PC-9 (cell line): ENCODE data around the gene FOXR1. TPM values are rescaled to one million over a fixed set of nuclear protein-coding genes. Genes with fewer than 3 reads are reported as not detected.
A peak's percentile ranks its signal among the peaks of the same experiment; 100 is the strongest.

Source experiments
- BruUV-seq: library from RNA; stranded (reverse); fragments of 400-500 nt; replicated peaks from 2 replicates; lab custom pipeline; 2021; lab: Mats Ljungman, UMichigan
- CTCF ChIA-PET: fragments of 300-600 bp; sonication (Branson Sonifier 250); formaldehyde crosslinking; loops from one replicate; lab custom pipeline; 2022; ENCODE audit warnings: antibody characterized with exemption; lab: Charles Lee
- POLR2A ChIA-PET: fragments of 300-600 bp; sonication (Branson Sonifier 250); formaldehyde crosslinking; loops from one replicate; lab custom pipeline; 2022; ENCODE audit warnings: antibody characterized with exemption; ENCODE audit not compliant: unreplicated experiment; lab: Charles Lee
- DNase-seq, 2 experiments: peaks; one replicate each; pipeline versions ENCODE4 v3.0.0 to v3.0.0-alpha.2; 2015 to 2022; ENCODE audit warnings: mixed read lengths in 1 of 2
- H2AFZ ChIP-seq: fragments of 200-600 bp; sonication (generic); 2 replicates; pipeline ENCODE4 v1.8.1; 2017; ENCODE audit warnings: antibody characterized with exemption
- H3F3A ChIP-seq: fragments of 200-600 bp; sonication (generic); 2 replicates; pipeline ENCODE4 v1.8.1; 2017; ENCODE audit warnings: antibody characterized with exemption, mild to moderate bottlenecking, low read depth; ENCODE audit not compliant: insufficient read depth
- H3K27ac ChIP-seq: fragments of 200-600 bp; sonication (generic); 2 replicates; pipeline ENCODE4 v1.6.1; 2016; ENCODE audit warnings: mixed run types
- H3K27me3 ChIP-seq: fragments of 200-600 bp; sonication (generic); 2 replicates; pipeline ENCODE4 v1.6.1; 2016; ENCODE audit warnings: low read depth, mixed run types; ENCODE audit not compliant: insufficient read depth
- H3K36me3 ChIP-seq: fragments of 200-600 bp; sonication (generic); 2 replicates; pipeline ENCODE4 v1.6.1; 2016; ENCODE audit warnings: low read depth, mixed run types
- H3K4me1 ChIP-seq: fragments of 200-600 bp; sonication (generic); replicated peaks from 2 replicates; pipeline ENCODE4 v1.6.1; 2016; ENCODE audit warnings: mixed run types; ENCODE audit not compliant: insufficient read depth
- H3K4me2 ChIP-seq: fragments of 200-600 bp; sonication (generic); 2 replicates; pipeline ENCODE4 v1.6.1; 2017; ENCODE audit warnings: mixed run types
- H3K4me3 ChIP-seq: fragments of 200-600 bp; sonication (generic); 2 replicates; pipeline ENCODE4 v1.6.1; 2016; ENCODE audit warnings: mixed run types
- H3K79me2 ChIP-seq: fragments of 200-600 bp; sonication (generic); 2 replicates; pipeline ENCODE4 v1.6.1; 2017; ENCODE audit warnings: low read depth, mixed run types
- H3K9me2 ChIP-seq: fragments of 200-600 bp; sonication (generic); 2 replicates; pipeline ENCODE4 v1.8.1; 2017; ENCODE audit warnings: mild to moderate bottlenecking; ENCODE audit not compliant: insufficient read depth
- H3K9me3 ChIP-seq: fragments of 200-600 bp; sonication (generic); 2 replicates; pipeline ENCODE4 v1.8.1; 2016; ENCODE audit warnings: low read depth; ENCODE audit not compliant: insufficient read depth
- H4K20me1 ChIP-seq: fragments of 200-600 bp; sonication (generic); 2 replicates; pipeline ENCODE4 v1.8.1; 2017; ENCODE audit not compliant: insufficient read depth
- CTCF ChIP-seq: fragments of 200-600 bp; sonication (generic); conservative IDR thresholded peaks from 2 replicates; pipeline ENCODE4 v1.6.1; 2017; ENCODE audit warnings: mixed run types, antibody characterized with exemption, mild to moderate bottlenecking, moderate library complexity
- EZH2 ChIP-seq: fragments of 200-600 bp; sonication (generic); IDR thresholded peaks from 2 replicates; pipeline ENCODE4 v1.8.0; 2017; ENCODE audit warnings: antibody characterized with exemption, low read depth
- intact Hi-C: fragments of 100-400 bp; cut with micrococcal nuclease; formaldehyde crosslinking; loops from one replicate; pipeline ENCODE4 v1.10.0; 2022; ENCODE audit not compliant: unreplicated experiment
- total RNA-seq: library from RNA; stranded (reverse); gene quantifications from 2 replicates; pipeline ENCODE4 v1.2.3, GENCODE V29; 2021

FOXR1 gene
- total RNA-seq, 1 experiment from 2014 or later: not detected

DNA sequence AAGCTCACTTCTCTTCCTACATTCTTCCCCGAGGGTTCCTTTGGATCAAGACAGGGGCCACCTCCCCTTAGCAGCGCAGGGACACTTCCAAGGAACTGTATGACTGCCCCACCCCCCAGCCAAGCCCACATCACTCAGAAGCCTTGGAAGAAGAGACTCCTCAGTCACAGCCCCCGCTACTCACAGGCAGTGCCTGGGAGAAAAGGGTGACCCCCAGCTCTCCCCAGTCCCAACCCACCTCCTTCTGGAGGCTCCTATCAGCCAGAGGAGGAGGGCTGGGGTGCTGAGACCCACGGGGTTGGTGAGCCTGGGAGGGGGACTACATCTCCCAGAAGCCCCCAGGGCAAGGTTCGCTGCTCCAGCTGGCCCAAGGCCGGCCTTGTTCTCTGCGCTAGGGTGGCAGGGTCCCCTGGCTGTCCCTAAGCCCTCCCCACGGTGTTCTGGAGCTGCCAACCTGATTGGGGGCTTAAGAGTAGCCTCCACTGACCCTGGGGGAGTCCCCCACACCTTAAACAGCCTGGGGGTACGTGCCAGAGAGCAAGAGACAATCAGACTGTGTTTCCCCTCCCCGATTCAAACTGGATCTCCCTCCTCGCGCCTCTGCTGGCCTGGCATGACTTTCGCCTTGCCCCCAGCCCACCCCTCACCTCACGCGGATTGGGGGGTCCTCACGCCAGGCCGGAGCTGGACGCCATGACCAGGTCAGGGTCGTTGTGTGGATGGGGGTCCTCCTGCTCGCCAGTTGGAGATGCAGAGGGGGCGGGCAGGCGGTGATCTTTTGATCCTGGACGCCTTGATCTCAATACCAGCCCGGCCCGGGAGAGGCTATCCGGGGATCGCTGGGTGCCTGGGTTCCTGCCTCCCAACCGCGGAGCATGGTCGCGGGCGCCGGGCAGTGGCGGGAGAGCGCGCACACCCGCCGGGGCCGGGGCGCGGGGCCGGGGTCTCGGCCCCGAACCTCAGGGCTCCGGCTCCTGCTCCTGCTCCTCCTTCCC lies 46.7 kb upstream of the FOXR1 start:
- intact Hi-C loops: loop anchor here (5.0 kb wide), 1 partner anchor 412 kb away; no protein-coding TSS in a partner anchor
- TSS peak; percentile 25 for BruUV-seq

GRCh38 chr11:118927554-118928100 lies 43.9 kb upstream of the FOXR1 start:
- ChIA-PET CTCF (interaction anchor here (0.5 to 1.4 kb wide), 2 partner anchors 14 to 19 kb away, joined by 4 to 7 read pairs; no protein-coding TSS in a partner anchor), POLR2A (interaction anchor here (0.6 to 0.7 kb wide), 3 partner anchors 18 to 238 kb away, joined by 3 to 39 read pairs (median 4); no protein-coding TSS in a partner anchor)
- Histone ChIP-seq H3K4me3 (peak overlapping the region; percentile 84), H3K4me2 (peak overlapping the region; percentile 97), H3K36me3 (no peaks in the 10 kb centered on the region), H3K9me3 (no peaks in the 10 kb centered on the region), H3K27ac (peak overlapping the region; percentile 58), H3K27me3 (no peaks in the 10 kb centered on the region), H3K79me2 (peaks cover 44% of the 10 kb centered on the region), H3K4me1 (peaks cover 28% of the 10 kb centered on the region), H2AFZ (no peak overlapping the region), H3F3A (peaks cover 29% of the 10 kb centered on the region), H3K9me2 (no peaks in the 10 kb centered on the region), H4K20me1 (0 out of 2 replicates have a peak, but pooled peaks cover 19% of the 10 kb centered on the region)
- DNase-seq: no peak
- intact Hi-C loops: loop anchor here (1.0 to 5.0 kb wide), 8 partner anchors 20 to 410 kb away; partner anchors contain the start of genes DDX6, RPS25, TRAPPC4 and UPK2
- no peak for TF ChIP-seq EZH2
- no peak for TF ChIP-seq CTCF
- no TSS peak for BruUV-seq

More for the DNA sequence above, 46.7 kb upstream of the FOXR1 start:
- DNase-seq: no peak
- 0 out of 2 replicates have a peak, but pooled peaks cover 19% of the 10 kb centered on the region for H4K20me1 ChIP-seq
- H3K9me3 ChIP-seq: no peaks in the 10 kb centered on the region
- ChIA-PET CTCF (interaction anchor here (0.7 to 1.0 kb wide), 2 partner anchors 16 kb away, joined by 6 to 10 read pairs; no protein-coding TSS in a partner anchor), POLR2A (interaction anchor here (0.5 to 1.0 kb wide), 4 partner anchors 11 to 36 kb away, joined by 4 to 14 read pairs (median 8); no protein-coding TSS in a partner anchor)
- H3K9me2 ChIP-seq: no peaks in the 10 kb centered on the region
- H3K27me3 ChIP-seq: no peaks in the 10 kb centered on the region
- H3K36me3 ChIP-seq: no peaks in the 10 kb centered on the region
- TF ChIP-seq CTCF (no peak), EZH2 (no peak)
- H3K4me1 ChIP-seq: peaks cover 35% of the 10 kb centered on the region
- peaks cover 69% of the 10 kb centered on the region for H3K79me2 ChIP-seq
- peak overlapping the region; percentile 98 for H3K4me2 ChIP-seq
- H2AFZ ChIP-seq: no peak overlapping the region
- peak overlapping the region; percentile 96 for H3K27ac ChIP-seq
- H3K4me3 ChIP-seq: peak overlapping the region; percentile 77
- H3F3A ChIP-seq: peaks cover 56% of the 10 kb centered on the region
